T-cell (primary cell): Measurements from ENCODE around the gene ASCC2. TPM values are rescaled to one million over a fixed set of nuclear protein-coding genes. Genes with fewer than 3 reads are reported as not detected.

ENCODE experiments used
- ATAC-seq, 4 experiments: fragments of 200-7000 bp in 3 of 4; fragments of 150-1000 bp in 1 of 4; cut with Tn5 transposase; replicated peaks in 1 of 4; 1 replicate in 3 of 4; 2 replicates in 1 of 4; pipeline ENCODE4 v1.10.0; 2021; ENCODE audit warnings: moderate library complexity in 3 of 4, mild to moderate bottlenecking in 2 of 4, moderate number of reproducible peaks in 1 of 4
- CTCF ChIA-PET, 2 donors: fragments of 300-600 bp; sonication (Branson Sonifier 250); formaldehyde crosslinking; loops; one replicate each; lab custom pipeline; 2022; ENCODE audit warnings: antibody characterized with exemption in 2 of 2; lab: Charles Lee
- POLR2A ChIA-PET, 2 donors: fragments of 300-600 bp; sonication (Branson Sonifier 250); formaldehyde crosslinking; loops; one replicate each; lab custom pipeline; 2022; ENCODE audit warnings: antibody characterized with exemption in 2 of 2; lab: Charles Lee
- DNase-seq, 35 experiments: peaks; one replicate each; pipeline versions ENCODE4 v3.0.0 to v3.0.0-alpha.2; 2013 to 2023
- H3K27ac ChIP-seq: one replicate; pipeline ENCODE4 v1.5.1; 2013; ENCODE audit warnings: low read length
- H3K27me3 ChIP-seq, 2 experiments: replicated peaks in 1 of 2; 1 replicate in 1 of 2; 2 replicates in 1 of 2; pipeline versions ENCODE4 v1.6.1 to v1.7.0; 2013; ENCODE audit warnings: low read length in 1 of 2, mixed read lengths in 1 of 2; ENCODE audit not compliant: control insufficient read depth in 2 of 2, insufficient read depth in 2 of 2; ENCODE audit errors: extremely low read depth in 1 of 2
- H3K36me3 ChIP-seq, 2 donors: 1 replicate in 1 of 2; 2 replicates in 1 of 2; pipeline versions ENCODE4 v1.6.1 to v1.7.0; 2013; ENCODE audit warnings: low read length in 1 of 2; ENCODE audit not compliant: control insufficient read depth in 2 of 2, insufficient read depth in 1 of 2; ENCODE audit errors: extremely low read depth in 1 of 2
- H3K4me1 ChIP-seq, 2 experiments: 1 replicate in 1 of 2; 2 replicates in 1 of 2; pipeline versions ENCODE4 v1.6.1 to v1.7.0; 2013; ENCODE audit warnings: low read length in 2 of 2, mixed read lengths in 1 of 2; ENCODE audit not compliant: insufficient read depth in 2 of 2, control insufficient read depth in 1 of 2; ENCODE audit errors: extremely low read depth in 1 of 2
- H3K4me3 ChIP-seq, 2 donors: 1 replicate in 1 of 2; 2 replicates in 1 of 2; pipeline versions ENCODE4 v1.5.1 to v1.7.0; 2013; ENCODE audit warnings: mild to moderate bottlenecking in 2 of 2, low read length in 1 of 2, moderate library complexity in 1 of 2; ENCODE audit not compliant: control insufficient read depth in 1 of 2; ENCODE audit errors: extremely low read depth in 1 of 2
- H3K9me3 ChIP-seq: 2 replicates; pipeline ENCODE4 v1.7.0; 2013
- H3K27ac Mint-ChIP-seq, 2 donors: one replicate each; pipeline ENCODE4 v1.8.0; 2020 to 2021; ENCODE audit warnings: mild to moderate bottlenecking in 2 of 2, mixed read lengths in 2 of 2
- H3K27me3 Mint-ChIP-seq, 2 donors: one replicate each; pipeline ENCODE4 v1.8.0; 2021 to 2022; ENCODE audit warnings: mixed read lengths in 2 of 2
- H3K36me3 Mint-ChIP-seq: one replicate; pipeline ENCODE4 v1.8.0; 2021; ENCODE audit warnings: mixed read lengths
- H3K4me1 Mint-ChIP-seq, 3 donors: one replicate each; pipeline ENCODE4 v1.8.0; 2020 to 2022; ENCODE audit warnings: mixed read lengths in 3 of 3, mild to moderate bottlenecking in 1 of 3
- H3K4me3 Mint-ChIP-seq, 3 donors: one replicate each; pipeline ENCODE4 v1.8.0; 2020 to 2022; ENCODE audit warnings: mild to moderate bottlenecking in 3 of 3, mixed read lengths in 3 of 3, moderate library complexity in 3 of 3
- H3K9me3 Mint-ChIP-seq, 3 donors: one replicate each; pipeline ENCODE4 v1.8.0; 2020 to 2022; ENCODE audit warnings: mixed read lengths in 3 of 3
- WGBS: methylation state at CpG from one replicate; pipeline ENCODE4 v1.1.5; 2013; ENCODE audit warnings: missing lambda C conversion rate; ENCODE audit not compliant: insufficient coverage; 5-methylcytosine and 5-hydroxymethylcytosine counted together
- total RNA-seq, 35 experiments: library from RNA in 6 of 35; stranded (reverse) in 6 of 35; fragments of 120-200 nt in 1 of 35; gene quantifications; one replicate each; pipeline versions ENCODE4 v1.2.1 to v1.2.4 and lab custom pipeline; 2013 to 2026

Gene ASCC2
- total RNA-seq, 5 donors from 2014 or later (not counting 1 experiment from before 2014, with no cell fraction given): 80.1 to 94.2 (median 85.7) TPM

DNA sequence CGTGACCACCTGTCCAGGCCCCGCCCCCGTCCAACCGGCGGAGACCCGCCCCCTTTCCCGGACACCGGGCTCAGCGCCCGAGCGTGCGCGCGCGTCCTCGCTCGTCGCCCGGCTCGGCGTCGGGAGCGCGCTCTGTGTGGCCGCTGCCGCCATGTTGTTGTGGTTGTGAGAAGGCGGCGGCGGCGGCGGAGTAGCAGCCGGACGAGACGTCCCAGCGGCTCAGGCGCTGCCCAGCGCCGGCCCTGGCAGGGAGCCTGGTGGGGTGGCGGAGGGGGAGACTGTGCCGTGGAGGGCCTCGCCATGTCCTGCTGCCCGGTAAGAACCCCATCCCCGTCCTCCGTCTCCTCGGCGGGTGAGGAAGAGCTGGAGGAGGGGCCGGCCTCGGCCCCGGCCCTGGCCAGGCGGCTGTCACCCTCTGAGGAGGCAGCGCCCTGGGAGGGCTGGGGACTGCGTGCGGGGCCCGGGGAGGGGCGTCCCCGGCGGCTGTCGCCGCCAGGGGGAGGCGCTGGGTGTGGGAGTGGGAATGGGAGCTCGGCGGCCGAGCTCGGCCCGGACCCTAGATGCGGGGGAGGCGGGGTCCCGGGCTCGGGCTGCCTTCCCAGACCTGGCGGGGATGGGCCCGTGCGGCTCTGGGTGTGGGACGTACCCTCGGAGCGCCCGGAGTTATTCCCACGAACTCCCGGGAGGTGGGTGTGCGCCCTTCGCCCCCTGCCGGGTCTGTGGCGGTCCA is 45.1 kb upstream of the ASCC2 start, which contains the start of gene MTMR3:
MTMR3 (plus strand) TSS at position 130 of the 730 bp plus-strand sequence. CDS start 87,886 bp downstream, outside the sequence.
- CTCF ChIA-PET: interaction anchor here (0.6 to 0.7 kb wide), 3 partner anchors 16 to 46 kb away, joined by 4 to 6 read pairs (median 4); no protein-coding TSS in a partner anchor
- ATAC-seq: peak; percentile 81 to 85 (median 82)

DNA sequence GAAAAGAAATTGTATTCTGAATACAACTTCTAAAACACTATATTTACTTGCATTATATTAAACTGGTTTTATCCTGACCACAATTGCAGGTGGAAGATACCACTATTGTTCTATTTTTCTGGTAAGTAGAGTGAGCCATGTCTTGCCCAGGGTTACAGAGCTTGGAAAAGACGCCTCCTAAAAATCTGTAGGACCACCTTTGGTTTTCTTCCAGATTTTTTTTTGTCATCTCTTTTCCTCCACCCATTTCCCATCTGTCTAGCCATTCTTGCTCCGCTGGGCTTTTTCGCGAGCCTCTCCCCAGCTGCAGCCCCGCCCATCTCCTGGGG is 44.6 kb upstream of the ASCC2 start:
- Histone ChIP-seq H3K4me1 (peaks cover 11 to 19% of the 10 kb centered on the region in 2 experiments), H3K4me3 (peak overlapping the region in 1 of 2 donors; percentile 82), H3K9me3 (no peaks in the 10 kb centered on the region), H3K27me3 (peaks cover 0 to 7% of the 10 kb centered on the region in 2 experiments), H3K27ac (no peak overlapping the region), H3K36me3 (no peaks in the 10 kb centered on the region)
- Mint-ChIP-seq H3K4me3 (peak overlapping the region in 1 of 3 donors; percentile 92), H3K4me1 (peaks cover 7 to 10% (median 9%) of the 10 kb centered on the region in 3 donors), H3K27me3 (peaks cover 3 to 7% of the 10 kb centered on the region in 2 donors), H3K27ac (peak overlapping the region in 1 of 2 donors; percentile 48), H3K9me3 (no peaks in the 10 kb centered on the region), H3K36me3 (no peaks in the 10 kb centered on the region)
- DNase-seq (no peak), ATAC-seq (no peak)
- POLR2A ChIA-PET: interaction anchor here in 1 of 2 donors (0.6 kb wide), 1 partner anchor 1202 kb away, joined by 3 read pairs; no protein-coding TSS in a partner anchor
- WGBS: 0% methylated on average over 5 of the region's 5 CpGs
- CTCF ChIA-PET: interaction anchor here in 1 of 2 donors (0.7 kb wide), 1 partner anchor 17 kb away, joined by 4 read pairs; no protein-coding TSS in a partner anchor

More for the DNA sequence above, 45.1 kb upstream of the ASCC2 start, which contains the start of gene MTMR3:
- Mint-ChIP-seq H3K4me1 (peaks cover 9 to 11% (median 10%) of the 10 kb centered on the region in 3 donors), H3K36me3 (no peaks in the 10 kb centered on the region), H3K27me3 (peaks cover 0 to 4% of the 10 kb centered on the region in 2 donors), H3K4me3 (peak within 1 kb of the TSS in 2 of 3 donors; percentile 29 to 92), H3K27ac (peak within 1 kb of the TSS; percentile 73 to 81), H3K9me3 (no peaks in the 10 kb centered on the region)
- under 1% methylated on average over 60 of the region's 82 CpGs for WGBS
- peak within 1 kb of the TSS; percentile 60 for H3K27ac ChIP-seq
- peaks cover 0 to 7% of the 10 kb centered on the region in 2 experiments for H3K27me3 ChIP-seq
- POLR2A ChIA-PET: interaction anchor here in 1 of 2 donors (0.6 kb wide), 3 partner anchors 8 to 181 kb away, joined by 3 to 6 read pairs (median 4); no protein-coding TSS in a partner anchor
- H3K9me3 ChIP-seq: no peaks in the 10 kb centered on the region
- H3K4me1 ChIP-seq: peaks cover 11 to 19% of the 10 kb centered on the region in 2 experiments
- DNase-seq: peak; percentile 65 to 94 (median 78)
- peak within 1 kb of the TSS; percentile 77 to 82 for H3K4me3 ChIP-seq
- H3K36me3 ChIP-seq: no peaks in the 10 kb centered on the region

- 100% methylated on average over 1 of the region's 5 CpGs for WGBS
- ChIA-PET POLR2A (no interaction called here), CTCF (no interaction called here)
- H3K4me3 ChIP-seq: no peak overlapping the region
- peaks cover 7 to 10% (median 9%) of the 10 kb centered on the region in 3 donors for H3K4me1 Mint-ChIP-seq
- no peak overlapping the region for H3K27ac ChIP-seq
- no peak overlapping the region for H3K27ac Mint-ChIP-seq
- H3K9me3 ChIP-seq: no peaks in the 10 kb centered on the region
- ATAC-seq: no peak
- no peaks in the 10 kb centered on the region for H3K36me3 Mint-ChIP-seq
- peaks cover 3 to 8% of the 10 kb centered on the region in 2 donors for H3K27me3 Mint-ChIP-seq
- peaks cover 6 to 15% of the 10 kb centered on the region in 2 experiments for H3K4me1 ChIP-seq
- peaks cover 0 to 9% of the 10 kb centered on the region in 2 experiments for H3K27me3 ChIP-seq
- DNase-seq: peak in 4 of 35 experiments; percentile 4 to 31 (median 10)
- H3K9me3 Mint-ChIP-seq: no peaks in the 10 kb centered on the region
- H3K4me3 Mint-ChIP-seq: no peak overlapping the region
- no peaks in the 10 kb centered on the region for H3K36me3 ChIP-seq
These were observed 41.7 kb upstream of the ASCC2 start for GRCh38 chr22:29879753-29880152.

DNA sequence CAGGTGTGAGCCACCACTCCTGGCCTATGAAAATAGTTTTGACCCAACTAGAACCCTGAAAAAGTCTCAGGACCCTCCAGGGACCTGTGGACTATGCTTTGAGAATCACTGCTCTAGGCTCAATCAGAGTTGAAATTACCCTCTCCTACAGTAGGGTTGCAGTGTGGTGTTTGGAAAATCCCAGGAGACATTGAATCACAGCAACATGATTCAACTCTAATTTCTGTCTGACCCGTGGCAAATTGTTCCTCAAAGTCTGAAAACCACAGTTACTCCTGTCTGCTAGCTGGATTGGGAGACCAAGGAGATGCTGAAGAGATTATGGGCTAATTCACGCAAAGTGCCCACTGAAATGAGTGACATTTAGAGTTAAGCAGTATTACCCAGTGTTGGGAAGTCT is 39.5 kb upstream of the ASCC2 start:
- H3K27me3 Mint-ChIP-seq: peaks cover 3 to 8% of the 10 kb centered on the region in 2 donors
- no CpG with 5 or more reads among the region's 2 CpGs for WGBS
- Histone ChIP-seq H3K9me3 (no peaks in the 10 kb centered on the region), H3K27me3 (peaks cover 0 to 9% of the 10 kb centered on the region in 2 experiments), H3K27ac (no peak overlapping the region), H3K36me3 (no peaks in the 10 kb centered on the region), H3K4me1 (peaks cover 0 to 3% of the 10 kb centered on the region in 2 experiments), H3K4me3 (no peak overlapping the region)
- H3K27ac Mint-ChIP-seq: no peak overlapping the region
- peaks cover 0 to 3% (median 0%) of the 10 kb centered on the region in 3 donors for H3K4me1 Mint-ChIP-seq
- no peaks in the 10 kb centered on the region for H3K36me3 Mint-ChIP-seq
- DNase-seq: no peak
- no peak overlapping the region for H3K4me3 Mint-ChIP-seq
- no peak for ATAC-seq
- ChIA-PET CTCF (no interaction called here), POLR2A (no interaction called here)
- no peaks in the 10 kb centered on the region for H3K9me3 Mint-ChIP-seq

GRCh38 chr22:29873943-29874342 is 35.9 kb upstream of the ASCC2 start:
- ChIA-PET CTCF (no interaction called here), POLR2A (no interaction called here)
- no peak for ATAC-seq
- no peak for DNase-seq
- Mint-ChIP-seq H3K4me1 (peaks cover 5 to 6% (median 5%) of the 10 kb centered on the region in 3 donors), H3K36me3 (no peaks in the 10 kb centered on the region), H3K4me3 (no peak overlapping the region), H3K9me3 (no peaks in the 10 kb centered on the region), H3K27me3 (peaks cover 3 to 8% of the 10 kb centered on the region in 2 donors), H3K27ac (no peak overlapping the region)
- H3K4me1 ChIP-seq: peaks cover 0 to 10% of the 10 kb centered on the region in 2 experiments
- no peak overlapping the region for H3K27ac ChIP-seq
- H3K27me3 ChIP-seq: peaks cover 0 to 2% of the 10 kb centered on the region in 2 experiments
- no peaks in the 10 kb centered on the region for H3K9me3 ChIP-seq
- no peaks in the 10 kb centered on the region for H3K36me3 ChIP-seq
- no peak overlapping the region for H3K4me3 ChIP-seq
- no CpG with 5 or more reads among the region's 2 CpGs for WGBS

DNA sequence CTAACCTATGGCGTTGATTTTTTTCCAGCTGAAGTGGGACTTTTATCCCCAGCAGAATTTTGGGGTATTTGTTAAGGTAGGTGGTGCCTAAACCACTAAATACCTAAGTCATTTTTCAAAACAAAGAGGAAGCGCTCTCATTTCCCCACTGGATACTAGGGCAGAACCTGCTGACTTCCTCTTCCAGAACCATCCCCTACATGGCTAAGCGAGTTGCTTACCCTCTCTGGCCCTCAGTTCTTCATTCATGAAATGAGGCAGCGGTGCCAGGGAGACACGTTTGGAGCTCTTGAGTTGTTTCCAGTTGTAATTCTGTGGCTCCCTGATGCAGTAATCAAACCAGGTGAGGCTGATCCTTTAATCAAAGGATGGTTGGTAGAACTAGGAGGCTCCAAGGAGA is 34.9 kb upstream of the ASCC2 start:
- Histone ChIP-seq H3K9me3 (no peaks in the 10 kb centered on the region), H3K36me3 (no peaks in the 10 kb centered on the region), H3K27ac (no peak overlapping the region), H3K4me3 (no peak overlapping the region), H3K4me1 (peaks cover 0 to 10% of the 10 kb centered on the region in 2 experiments), H3K27me3 (peaks cover 0 to 2% of the 10 kb centered on the region in 2 experiments)
- Mint-ChIP-seq H3K36me3 (no peaks in the 10 kb centered on the region), H3K27me3 (peaks cover 2 to 5% of the 10 kb centered on the region in 2 donors), H3K4me1 (peaks cover 5 to 6% (median 5%) of the 10 kb centered on the region in 3 donors), H3K4me3 (no peak overlapping the region), H3K9me3 (no peaks in the 10 kb centered on the region), H3K27ac (no peak overlapping the region)
- POLR2A ChIA-PET: no interaction called here
- WGBS: 92% methylated on average over 2 of the region's 5 CpGs
- peak in 1 of 35 experiments; percentile 8 for DNase-seq
- CTCF ChIA-PET: no interaction called here
- ATAC-seq: no peak
